Inflammatory macrophage treated with lipopolysaccharide for 1 hour (primary cell): ENCODE measurements around the gene CBLIF.
"Not testable (repeated sequence)": the region's sequence is repeated elsewhere in the genome, so short reads cannot be mapped to it uniquely, and the experiment has no call there.

Experiments used
- DNase-seq, 2 donors: peaks; one replicate each; pipeline ENCODE4 v3.0.0-alpha.2; 2020 to 2022

CBLIF gene

DNA sequence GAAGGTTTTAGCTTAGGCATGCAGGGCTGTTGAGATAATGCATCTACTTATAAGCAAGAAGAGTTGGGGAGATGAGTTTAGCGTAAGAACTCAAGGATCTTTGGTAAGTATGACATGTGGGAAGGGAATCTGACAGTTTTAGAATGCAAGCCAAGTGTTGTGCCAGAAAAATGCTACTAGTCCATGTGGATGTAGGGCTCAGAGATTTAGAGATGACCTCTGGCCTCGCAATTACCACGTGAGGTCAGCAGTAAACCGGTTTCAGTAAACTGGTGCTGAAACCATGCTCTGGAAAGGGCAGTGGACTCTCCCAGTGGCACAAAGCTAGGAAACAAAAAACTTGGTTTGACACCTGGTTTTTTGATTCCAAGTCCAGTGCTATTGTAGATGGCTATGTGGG, 53.7 kb downstream of the CBLIF start:
- DNase-seq: no peak

DNA sequence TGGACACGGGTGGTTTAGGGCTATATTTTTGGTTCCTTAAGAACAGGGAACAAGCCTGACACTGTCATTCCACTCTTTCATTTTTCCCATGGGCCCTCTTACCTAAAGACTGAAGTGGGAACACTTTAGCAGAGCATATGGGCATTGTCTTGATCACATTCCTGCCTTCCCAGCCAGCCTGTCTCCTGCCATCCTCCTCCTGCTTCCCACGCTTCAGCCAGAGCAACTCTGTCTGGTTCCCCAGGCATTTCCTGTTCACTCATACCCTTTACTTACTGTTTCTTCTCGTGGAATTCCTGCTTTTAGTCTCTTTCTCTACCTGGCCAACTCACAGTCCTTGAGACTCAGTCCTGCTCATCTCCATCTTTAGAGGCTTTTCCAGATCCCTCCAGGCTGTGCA, 57.5 kb downstream of the CBLIF start:
- DNase-seq: no peak

GRCh38 chr11:59787255-59787588, 58.1 kb downstream of the CBLIF start:
- no peak for DNase-seq

DNA sequence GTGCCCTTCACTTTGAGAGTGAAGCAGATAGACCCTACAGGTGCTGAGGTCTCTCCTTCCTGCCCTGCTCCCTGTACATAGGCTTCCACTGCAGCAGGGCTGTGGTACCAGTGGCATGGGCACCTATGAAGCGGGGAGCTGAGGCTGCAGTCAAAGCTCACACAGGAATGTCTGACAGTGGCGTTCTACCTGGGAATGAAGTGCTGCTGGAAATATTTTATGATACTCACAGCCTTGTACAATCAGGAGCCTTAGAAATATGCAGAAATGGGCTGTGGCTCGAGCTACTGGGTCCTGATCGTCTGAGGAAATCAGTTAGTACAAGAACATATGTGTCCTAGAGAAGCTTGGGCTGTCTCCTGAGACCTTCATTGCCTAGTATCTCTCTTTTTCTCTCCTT, 59.5 kb downstream of the CBLIF start:
- DNase-seq: no peak

DNA sequence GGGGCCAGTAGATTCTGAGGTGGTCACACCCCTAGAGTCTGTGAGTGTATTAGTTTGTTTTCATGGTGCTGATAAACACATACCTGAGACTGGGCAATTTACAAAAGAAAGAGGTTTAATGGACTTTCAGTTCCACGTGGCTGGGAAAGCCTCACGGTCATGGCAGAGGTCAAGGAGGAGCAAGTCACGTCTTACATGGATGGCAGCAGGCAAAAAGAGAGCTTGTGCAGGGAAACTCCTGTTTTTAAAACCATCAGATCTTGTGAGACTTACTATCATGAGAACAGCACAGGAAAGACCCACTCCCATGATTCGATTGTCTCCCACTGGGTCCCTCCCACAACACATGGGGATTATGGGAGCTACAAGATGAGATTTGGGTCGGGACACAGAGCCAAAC, 60.9 kb downstream of the CBLIF start:
- DNase-seq: not testable (repeated sequence)

- DNase-seq: no peak
Observed at GRCh38 chr11:59783632-59784090, 61.6 kb downstream of the CBLIF start.

DNA sequence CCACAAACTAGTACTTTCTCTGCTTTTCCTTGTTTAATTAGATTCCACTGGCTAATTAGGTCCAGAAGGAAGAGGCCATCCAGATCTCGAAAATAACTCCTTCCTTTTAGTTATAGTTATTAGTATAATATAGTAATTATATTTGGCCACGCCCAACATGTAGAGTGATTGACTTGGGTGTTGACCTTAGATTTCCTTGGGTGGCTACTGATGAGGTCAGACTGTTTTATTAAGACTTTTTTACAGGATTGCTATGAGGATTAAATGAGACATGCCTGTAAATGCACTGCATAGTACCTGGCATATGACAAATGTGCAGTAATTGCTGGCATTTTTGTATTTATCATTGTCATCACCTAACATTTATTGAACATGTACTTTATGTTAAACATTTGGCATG, 63.2 kb downstream of the CBLIF start:
- DNase-seq: no peak

- no peak for DNase-seq
Observed at GRCh38 chr11:59779487-59779886, 65.8 kb downstream of the CBLIF start.
